GM18870 (cell line): ENCODE data around the gene GVQW3.
A peak's percentile ranks its signal among the peaks of the same experiment; 100 is the strongest.

Experiments
- ATAC-seq: cut with Tn5 transposase; IDR thresholded peaks from one replicate; pipeline ENCODE4 v1.9.1; 2021; ENCODE audit warnings: moderate library complexity; ENCODE audit not compliant: unreplicated experiment

The GVQW3 gene

DNA sequence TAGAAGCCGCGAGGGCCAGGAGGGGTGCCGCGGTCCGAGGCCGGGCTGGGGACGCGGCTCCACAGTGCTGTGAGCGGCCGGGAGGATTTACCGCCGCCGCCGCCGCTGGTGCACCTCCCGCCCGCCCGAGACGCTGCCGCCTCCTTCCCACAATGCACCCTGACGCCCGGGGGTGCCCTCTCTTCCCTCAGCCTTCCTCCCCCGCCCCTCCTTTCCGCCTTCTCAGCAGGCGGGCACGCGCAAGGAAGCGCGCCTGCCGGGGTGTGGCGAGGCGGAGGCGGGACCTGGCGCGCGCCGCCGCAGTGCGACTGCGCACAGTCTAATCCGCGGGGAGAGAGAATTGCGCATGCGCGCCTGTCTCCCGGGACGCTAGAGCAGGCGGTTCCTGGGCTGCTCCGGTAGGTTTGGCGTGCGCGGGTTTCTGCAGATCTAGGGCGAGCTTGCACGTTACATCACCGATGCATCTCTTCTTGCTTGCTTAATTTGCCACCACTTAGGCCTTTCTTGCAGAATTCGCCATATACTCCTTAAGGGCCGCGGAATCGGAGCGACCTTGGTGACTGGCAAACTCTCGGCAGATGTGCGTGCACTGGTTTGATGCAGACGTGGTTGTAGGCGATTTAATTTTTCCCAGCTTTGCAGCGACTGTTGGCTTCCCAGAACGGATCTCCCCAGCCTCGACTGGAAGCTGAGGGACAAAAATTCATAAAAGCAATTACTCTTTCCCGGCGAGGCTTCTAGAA, at the start of gene GVQW3, which contains the start of gene THAP12:
TSS of gene GVQW3 (plus strand) at position 347 of the 743 bp plus-strand sequence. CDS start 506 bp downstream, outside the sequence.
TSS of gene THAP12 (minus strand) at position 156 of the 743 bp plus-strand sequence. CDS start 296 bp downstream, outside the sequence.
- ATAC-seq = peak; percentile 52

DNA sequence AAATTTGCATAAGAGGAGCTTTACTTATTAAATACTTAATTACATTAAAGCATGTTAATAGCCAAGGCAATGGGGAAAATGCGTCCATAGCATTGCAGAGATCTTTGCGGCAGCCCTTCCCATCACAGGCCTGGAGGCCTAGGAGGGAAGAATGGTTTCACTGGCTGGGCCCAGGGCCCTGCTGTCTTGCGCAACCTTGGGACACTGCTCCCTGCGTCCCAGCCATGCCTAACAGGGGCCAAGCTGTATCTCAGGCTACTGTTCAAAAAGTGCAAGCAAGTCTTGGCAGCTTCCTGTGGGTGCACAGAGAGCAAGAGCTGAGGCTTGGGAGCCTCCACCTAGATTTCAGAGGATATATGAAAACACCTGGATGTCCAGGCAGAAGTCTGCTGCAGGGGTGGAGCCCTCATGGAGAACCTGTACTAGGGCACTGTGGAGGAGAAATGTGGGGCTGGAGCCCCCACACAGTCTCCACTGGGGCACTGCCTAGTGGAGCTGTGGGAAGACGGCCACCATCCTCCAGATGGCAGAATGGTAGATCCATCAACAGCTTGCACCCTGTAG, 46.2 kb upstream of the GVQW3 start:
- no peak for ATAC-seq

DNA sequence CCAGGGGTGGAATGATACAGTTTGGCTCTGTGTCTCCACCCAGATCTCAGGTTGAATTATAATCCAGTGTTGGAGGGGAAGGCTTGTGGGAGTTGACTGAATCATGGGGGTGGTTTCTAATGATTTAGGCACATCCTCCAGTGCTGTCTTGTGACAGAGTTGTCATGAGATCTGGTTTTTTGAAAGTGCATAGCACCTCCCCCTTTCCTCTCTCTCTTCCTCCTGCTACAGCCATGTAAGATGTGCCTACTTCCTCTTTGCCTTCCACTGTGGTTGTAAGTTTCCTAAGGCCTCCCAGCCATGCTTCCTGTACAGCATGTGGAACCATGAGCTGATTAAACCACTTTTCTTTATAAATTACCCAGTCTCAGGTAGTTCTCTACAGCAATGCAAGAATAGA, 45.3 kb upstream of the GVQW3 start:
- no peak for ATAC-seq

DNA sequence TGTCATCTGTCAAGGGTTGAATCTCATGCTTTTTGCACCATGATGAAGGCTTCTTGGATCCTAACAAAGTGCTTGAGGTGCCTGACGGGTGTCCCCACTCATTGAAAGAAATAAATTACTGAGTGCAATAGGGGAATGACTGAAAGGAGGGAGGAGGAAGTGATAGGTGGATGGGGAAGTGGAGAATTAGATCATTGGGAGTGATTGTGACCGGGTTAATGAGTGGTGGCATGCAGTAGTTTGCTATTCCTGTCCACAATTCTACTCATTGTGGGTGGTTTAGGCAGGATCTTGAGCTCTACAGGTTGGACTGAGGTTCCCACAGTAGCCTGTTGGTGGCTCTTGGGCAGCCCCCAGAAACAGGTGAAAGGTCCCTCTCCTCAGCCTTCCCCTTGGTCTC, 44.5 kb upstream of the GVQW3 start:
- no peak for ATAC-seq

DNA sequence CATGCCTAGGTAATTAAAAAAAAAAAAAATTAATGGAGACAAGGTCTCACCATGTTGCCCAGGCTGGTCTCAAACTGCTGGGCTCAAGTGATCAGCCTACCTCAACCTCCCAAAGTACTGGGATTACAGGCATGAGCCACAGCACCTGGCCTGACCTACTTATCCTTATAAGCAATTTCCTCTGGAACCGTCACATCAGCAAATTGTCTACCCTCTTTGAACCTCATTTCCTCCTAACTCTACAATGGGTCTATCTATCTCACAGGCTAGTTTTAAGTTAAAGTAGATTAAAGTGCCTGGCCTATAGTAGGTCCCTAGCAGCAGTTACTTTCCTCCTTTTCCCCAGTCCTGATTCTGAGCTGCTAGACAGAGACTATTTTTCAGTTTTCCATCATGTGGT, 43.7 kb upstream of the GVQW3 start:
- no peak for ATAC-seq

- ATAC-seq = no peak
Measured at GRCh38 chr11:76337923-76338322, 43.2 kb upstream of the GVQW3 start.

- no peak for ATAC-seq
Measured at GRCh38 chr11:76339221-76339620, 41.9 kb upstream of the GVQW3 start.

GRCh38 chr11:76347466-76347865, 33.7 kb upstream of the GVQW3 start:
- ATAC-seq = no peak

DNA sequence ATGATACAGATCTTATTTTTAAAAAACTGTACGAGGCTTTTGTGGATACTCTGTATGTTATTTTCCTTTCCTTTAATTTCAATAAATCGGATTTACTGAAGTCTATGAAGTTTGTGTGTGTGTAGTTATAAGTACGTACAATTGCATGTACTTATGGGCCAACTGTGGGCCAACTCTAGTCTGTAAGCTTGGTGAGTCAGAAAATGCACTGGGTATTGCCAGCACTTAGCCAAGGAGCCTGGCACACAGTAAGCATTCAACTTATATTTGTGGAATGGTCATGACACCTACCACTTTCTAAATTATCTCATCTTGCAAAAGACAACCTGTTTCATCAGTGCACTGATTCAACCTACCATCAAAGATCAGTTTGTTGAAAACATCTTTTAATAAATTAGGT, 32.8 kb upstream of the GVQW3 start:
- no peak for ATAC-seq

DNA sequence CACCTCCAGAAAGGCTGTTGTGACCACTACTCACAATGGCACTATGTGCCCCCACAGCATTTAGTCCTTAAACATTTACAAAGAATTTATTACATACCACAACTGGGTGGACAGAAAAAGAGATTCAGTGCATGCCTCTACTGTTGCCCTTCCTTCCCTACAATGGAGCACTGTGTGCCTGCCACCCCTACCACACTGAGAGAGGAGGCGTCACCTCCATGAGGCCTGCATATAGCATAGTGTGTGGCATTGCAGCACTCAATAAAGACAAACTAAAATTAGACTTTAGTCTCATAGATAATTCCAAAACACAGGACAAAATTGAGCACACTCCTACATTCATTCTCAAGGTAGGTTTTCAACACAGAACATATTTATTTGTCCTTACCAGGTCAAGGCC, 26.0 kb upstream of the GVQW3 start:
- ATAC-seq = no peak

DNA sequence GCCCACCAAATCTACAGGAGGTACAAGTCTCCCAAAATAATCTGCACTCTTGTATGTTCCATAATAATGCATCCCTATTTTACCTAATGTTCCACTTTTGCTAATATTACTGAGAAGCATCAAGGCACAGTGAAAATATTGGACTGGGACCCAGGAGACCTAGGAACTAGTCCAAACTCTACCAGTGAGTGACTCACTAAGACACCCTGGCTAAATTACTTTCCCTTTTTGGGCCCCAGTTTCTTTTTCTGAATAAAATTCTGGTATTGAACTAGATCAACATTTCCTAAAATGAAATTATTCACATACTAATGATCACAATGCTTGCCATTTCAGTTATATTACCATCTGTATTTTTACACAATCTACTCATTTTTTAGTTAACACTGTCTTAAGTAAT, 19.7 kb upstream of the GVQW3 start:
- no peak for ATAC-seq

DNA sequence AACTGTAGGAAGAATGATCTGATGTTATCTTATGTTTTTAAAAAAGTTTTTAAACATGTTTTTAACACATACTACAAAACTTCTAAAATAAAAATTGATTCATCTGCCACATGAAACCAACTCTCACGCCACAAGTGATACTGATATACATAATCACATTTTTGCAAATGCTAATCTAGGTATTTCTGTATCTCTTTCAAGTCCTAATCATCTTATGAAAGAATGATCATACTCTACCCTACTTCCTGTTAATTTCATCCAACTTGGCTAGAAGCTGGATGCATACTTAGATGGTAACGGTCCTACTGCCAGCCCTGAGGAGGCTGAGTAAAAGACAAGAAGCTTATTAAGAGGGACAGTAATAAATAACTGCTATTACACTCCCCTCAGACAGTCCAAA, 19.3 kb upstream of the GVQW3 start:
- ATAC-seq = no peak

DNA sequence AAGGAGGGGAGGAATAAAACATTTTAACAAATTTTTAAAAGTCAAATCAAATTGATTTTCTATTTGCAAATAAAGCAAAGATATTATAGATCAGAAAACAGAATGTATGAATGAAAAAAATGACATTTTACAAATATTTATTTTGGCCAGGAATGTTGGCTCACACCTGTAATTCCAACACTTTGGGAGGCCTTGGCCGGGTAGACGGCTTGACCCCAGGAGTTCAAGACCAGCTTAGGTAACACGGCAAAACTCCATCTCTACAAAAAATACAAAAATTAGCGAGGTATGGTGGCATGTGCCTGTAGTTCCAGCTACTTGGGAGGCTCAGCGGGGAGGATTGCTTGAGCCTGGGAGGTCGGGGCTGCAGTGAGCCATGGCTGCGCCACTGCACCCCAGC, 18.4 kb upstream of the GVQW3 start:
- ATAC-seq = no peak

DNA sequence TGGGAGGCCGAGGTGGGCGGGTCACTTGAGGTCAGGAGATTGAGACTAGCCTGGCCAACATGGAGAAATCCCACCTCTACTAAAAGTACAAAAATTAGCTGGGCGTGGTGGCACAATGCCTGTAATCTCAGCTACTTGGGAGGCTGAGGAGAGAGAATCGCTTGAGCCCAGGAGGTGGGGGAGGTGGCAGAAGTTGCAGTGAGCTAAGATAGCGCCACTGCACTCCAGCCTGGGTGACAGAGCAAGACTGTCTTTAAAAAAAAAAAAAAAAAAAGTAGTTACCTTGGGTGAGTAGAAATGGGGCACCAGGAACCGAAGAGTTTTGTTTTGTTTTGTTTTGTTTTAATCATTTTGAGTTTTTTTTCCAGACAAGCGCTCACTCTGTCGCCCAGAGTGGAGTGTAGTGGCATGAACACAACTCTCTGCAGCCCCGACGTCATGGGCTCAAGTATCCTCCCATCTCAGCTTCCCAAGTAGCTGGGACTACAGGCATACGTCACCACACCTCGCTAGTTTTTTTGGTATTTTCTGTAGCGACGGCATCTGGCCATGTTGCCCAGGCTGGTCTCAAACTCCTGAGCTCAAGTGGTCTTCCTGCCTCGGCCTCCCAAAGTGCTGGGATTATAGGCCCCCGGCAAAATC, 16.0 kb upstream of the GVQW3 start:
- no peak for ATAC-seq

DNA sequence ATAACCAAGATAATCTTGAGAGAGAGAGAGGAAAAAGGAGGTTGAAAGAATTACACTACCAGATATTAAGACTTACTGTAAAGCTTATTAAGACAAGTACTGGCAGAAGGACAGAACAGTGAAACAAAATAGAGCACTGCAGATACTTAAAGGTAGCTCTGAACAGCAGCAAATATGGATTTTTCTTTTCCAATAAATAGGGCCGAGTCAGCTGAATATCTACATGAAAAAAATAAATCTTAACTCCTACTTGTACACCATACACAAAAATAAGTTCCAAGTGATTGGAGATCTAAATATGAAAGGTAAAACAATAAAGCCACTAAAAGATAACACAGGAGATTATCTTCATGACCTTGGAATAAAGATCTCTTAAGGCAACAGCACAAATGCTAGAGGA, 12.6 kb upstream of the GVQW3 start:
- no peak for ATAC-seq

DNA sequence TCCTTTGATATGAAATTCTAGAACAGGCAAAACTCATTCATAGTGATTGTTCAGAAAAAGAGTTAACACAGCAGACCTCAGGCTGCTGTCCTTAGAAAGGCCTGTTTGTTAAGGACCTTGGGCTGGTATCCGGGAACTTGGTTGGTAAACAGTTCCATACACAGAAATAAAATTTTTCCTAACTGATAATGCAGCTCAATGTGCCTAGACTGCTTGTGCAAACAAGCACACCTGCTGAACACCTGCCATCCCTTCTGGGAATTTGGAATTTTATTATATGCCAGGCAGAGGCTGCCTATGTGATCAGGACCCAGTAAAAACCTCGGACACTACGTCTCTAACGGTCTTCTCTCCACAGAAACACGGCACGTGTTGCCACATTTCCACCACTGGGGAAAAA, 11.7 kb upstream of the GVQW3 start:
- ATAC-seq = no peak

DNA sequence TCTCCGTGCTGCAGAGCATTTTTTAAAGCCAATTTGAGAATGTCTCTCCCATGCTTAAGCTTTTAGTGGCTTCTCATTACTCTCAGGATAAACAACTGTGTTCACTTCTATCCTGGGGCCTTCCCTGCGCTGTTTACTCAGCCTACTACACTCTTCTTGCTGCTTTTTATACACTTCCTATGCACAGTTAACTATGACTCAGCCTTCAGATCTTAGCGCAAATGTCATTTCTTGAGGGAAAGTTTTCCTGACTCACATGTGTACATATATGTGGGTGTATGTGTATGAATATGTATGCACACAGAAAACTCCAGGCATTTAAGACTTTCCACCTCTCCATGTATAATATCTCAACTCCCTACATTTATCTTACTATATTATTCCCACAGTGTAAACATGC, 10.0 kb upstream of the GVQW3 start:
- ATAC-seq = no peak

DNA sequence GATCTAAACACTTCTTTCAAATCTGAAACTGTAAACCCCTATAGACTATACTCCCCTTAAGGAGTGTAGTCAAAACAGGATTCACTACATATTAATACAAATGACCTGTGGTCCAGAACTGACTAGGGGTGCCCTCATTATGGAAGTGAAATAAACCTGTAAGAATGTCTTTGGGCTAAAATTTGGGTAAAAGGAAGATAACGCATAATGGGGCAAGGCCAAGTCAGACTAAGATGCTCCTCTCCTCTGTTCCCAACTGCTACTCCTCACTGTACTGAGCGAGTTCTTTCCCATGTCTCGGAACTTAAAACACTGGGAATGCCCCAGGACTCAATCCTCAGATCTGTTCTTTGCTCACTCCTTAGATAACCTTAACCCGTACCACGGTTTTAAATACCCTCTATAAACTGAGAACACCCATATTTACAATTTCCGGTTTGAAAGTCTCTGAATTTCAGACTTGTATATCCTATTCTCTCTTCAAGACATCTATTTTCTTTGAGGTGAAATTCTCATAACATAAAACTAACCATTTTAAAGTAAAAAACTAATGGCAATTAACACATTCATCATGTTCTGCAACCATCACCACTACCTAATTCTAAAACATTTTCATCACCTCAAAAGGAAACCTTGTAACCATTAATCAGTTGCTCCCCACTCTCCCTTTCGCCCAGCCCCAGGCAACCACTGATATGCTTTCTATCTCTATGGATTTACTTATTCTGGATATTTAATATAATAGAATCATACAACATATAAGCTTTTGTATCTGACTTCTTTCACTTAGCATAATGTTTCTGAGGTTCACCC, 4.2 kb upstream of the GVQW3 start:
- no peak for ATAC-seq

DNA sequence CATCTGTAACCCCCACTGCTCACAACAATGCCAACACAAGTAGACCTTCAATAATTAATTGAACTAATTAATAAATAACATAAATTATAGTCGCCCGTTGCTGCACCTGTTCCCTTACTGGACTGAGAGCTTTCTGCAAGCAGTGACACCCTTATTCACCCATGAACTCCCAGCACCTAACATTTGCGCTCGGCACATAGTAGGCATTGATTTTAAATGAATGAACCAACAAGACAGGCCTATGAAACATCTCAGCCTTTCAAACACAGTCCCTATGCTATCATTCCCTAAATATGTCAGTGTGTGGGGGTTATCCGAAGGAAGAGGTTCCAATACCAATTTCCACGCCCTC, 1.3 kb upstream of the GVQW3 start:
- no peak for ATAC-seq

- peak; percentile 6 for ATAC-seq
Measured at GRCh38 chr11:76380159-76380976, 755 bp upstream of the GVQW3 start.

DNA sequence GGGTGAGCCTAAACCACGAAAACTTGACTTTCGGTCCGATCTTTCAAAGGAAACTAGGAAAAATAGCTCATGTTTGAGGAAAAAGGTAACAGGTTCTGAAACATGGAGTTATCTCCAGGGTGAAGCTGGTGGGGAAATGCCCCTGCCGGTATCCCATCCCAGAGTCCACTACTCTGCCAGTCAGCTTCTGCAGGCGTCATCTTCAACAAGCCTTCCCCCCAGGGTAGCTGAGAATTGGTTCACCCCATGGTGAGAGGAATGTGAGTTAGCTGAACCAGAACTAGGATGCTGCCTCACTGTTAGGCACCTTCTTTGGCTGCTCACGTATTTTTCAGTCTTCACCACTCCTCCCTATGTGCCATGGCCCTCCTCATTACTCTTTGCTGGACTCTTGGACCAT, 1.1 kb downstream of the GVQW3 start:
- no peak for ATAC-seq
